ENCODE measurements around the gene LRRC73. TPM values are rescaled to one million over a fixed set of nuclear protein-coding genes. Genes with fewer than 3 reads are reported as not detected.

The LRRC73 gene
- total and polyA plus RNA-seq, 9 of the 15 experiments (the other 6 are each of a cell fraction or from before 2014, with no cell fraction given), result 0.07 to 0.55 (median 0.16) TPM; not detected in 3

DNA sequence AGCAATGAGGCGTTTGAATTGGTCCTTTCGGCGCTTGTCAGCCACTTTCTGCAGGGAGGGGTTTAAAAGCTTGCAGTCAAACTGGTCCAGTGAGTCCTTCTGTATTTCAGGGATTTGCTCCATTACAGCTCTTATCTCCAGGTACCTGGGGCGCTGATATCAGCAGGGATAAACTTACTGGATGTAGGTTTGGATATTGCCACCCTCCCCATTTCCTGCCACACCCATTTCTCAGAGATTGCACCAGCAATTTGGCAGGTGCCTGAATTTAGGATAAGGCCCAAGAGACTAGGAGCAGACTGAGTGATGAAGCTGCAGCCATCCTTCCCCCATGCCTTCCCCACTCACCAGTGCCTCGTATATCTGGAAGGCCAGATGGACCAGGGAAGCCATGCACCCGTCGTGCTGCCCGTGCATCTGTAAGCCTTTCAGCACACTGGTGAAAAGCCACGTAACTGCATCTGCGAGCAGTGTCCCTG, 14.4 kb upstream of the LRRC73 start (continued):
- TF ChIP-seq, protein P1, sequence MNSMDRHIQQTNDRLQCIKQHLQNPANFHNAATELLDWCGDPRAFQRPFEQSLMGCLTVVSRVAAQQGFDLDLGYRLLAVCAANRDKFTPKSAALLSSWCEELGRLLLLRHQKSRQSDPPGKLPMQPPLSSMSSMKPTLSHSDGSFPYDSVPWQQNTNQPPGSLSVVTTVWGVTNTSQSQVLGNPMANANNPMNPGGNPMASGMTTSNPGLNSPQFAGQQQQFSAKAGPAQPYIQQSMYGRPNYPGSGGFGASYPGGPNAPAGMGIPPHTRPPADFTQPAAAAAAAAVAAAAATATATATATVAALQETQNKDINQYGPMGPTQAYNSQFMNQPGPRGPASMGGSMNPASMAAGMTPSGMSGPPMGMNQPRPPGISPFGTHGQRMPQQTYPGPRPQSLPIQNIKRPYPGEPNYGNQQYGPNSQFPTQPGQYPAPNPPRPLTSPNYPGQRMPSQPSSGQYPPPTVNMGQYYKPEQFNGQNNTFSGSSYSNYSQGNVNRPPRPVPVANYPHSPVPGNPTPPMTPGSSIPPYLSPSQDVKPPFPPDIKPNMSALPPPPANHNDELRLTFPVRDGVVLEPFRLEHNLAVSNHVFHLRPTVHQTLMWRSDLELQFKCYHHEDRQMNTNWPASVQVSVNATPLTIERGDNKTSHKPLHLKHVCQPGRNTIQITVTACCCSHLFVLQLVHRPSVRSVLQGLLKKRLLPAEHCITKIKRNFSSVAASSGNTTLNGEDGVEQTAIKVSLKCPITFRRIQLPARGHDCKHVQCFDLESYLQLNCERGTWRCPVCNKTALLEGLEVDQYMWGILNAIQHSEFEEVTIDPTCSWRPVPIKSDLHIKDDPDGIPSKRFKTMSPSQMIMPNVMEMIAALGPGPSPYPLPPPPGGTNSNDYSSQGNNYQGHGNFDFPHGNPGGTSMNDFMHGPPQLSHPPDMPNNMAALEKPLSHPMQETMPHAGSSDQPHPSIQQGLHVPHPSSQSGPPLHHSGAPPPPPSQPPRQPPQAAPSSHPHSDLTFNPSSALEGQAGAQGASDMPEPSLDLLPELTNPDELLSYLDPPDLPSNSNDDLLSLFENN (IDR thresholded peaks at IDR 0.05; ENCODE audit: low read depth in 2 of 2, low read length in 2 of 2), result 0 out of 4 replicates have a peak, but pooled peaks of 1 of the 2 experiments have one; percentile 27
- TF ChIP-seq ZNF239 (CRISPR knock-in tag; IDR thresholded peaks at IDR 0.05) (no peak), NR2C2 (CRISPR knock-in tag; IDR thresholded peaks at IDR 0.05) (no peak), NR2C2 (tag; IDR thresholded peaks at IDR 0.05) (no peak), GABPA (tag; conservative IDR thresholded peaks at IDR 0.05; ENCODE audit: low read depth) (no peak), SMARCA4 (IDR thresholded peaks at IDR 0.05) (0 out of 2 replicates have a peak, but pooled peaks have one; percentile 30), ZNF57 (CRISPR knock-in tag; IDR thresholded peaks at IDR 0.05) (no peak), FOXK1 (CRISPR knock-in tag; IDR thresholded peaks at IDR 0.05; ENCODE audit: borderline replicate concordance) (no peak), MYC (IDR thresholded peaks at IDR 0.05; ENCODE audit: low read depth, low read length) (peak; percentile 19; the same call in 1 of the 2 replicates), MYC (CRISPR knock-in tag; IDR thresholded peaks at IDR 0.05; ENCODE audit: borderline replicate concordance, low read depth) (no peak), FIP1L1 (IDR thresholded peaks at IDR 0.05; ENCODE audit: low read depth, low read length, poor library complexity, severe bottlenecking) (no peak), POLR2A (conservative IDR thresholded peaks at IDR 0.05) (0 out of 2 replicates have a peak, but pooled peaks have one; percentile 17), WHSC1 (IDR thresholded peaks at IDR 0.05; ENCODE audit: low read length) (no peak), SMARCB1 (IDR thresholded peaks at IDR 0.05; ENCODE audit: insufficient read length, low read depth) (no peak), ATF7 (IDR thresholded peaks at IDR 0.05) (no peak), ZFP1 (CRISPR knock-in tag; IDR thresholded peaks at IDR 0.05) (no peak), GTF2A2 (tag; IDR thresholded peaks at IDR 0.05) (no peak), TBL1XR1 (IDR thresholded peaks at IDR 0.05; ENCODE audit: low read length in 2 of 2) (0 out of 4 replicates have a peak, but pooled peaks of 1 of the 2 experiments have one; percentile 28), ELF2 (CRISPR knock-in tag; IDR thresholded peaks at IDR 0.05) (no peak)
- TF ChIP-seq, protein P2, sequence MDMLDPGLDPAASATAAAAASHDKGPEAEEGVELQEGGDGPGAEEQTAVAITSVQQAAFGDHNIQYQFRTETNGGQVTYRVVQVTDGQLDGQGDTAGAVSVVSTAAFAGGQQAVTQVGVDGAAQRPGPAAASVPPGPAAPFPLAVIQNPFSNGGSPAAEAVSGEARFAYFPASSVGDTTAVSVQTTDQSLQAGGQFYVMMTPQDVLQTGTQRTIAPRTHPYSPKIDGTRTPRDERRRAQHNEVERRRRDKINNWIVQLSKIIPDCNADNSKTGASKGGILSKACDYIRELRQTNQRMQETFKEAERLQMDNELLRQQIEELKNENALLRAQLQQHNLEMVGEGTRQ (CRISPR knock-in tag; IDR thresholded peaks at IDR 0.05), result no peak

Data from K562 (cell line).